GM04503 (cell line): Measurements from ENCODE around the gene RASGEF1B.
"Not testable (repeated sequence)": the region's sequence is repeated elsewhere in the genome, so short reads cannot be mapped to it uniquely, and the experiment has no call there.

ENCODE experiments used
- DNase-seq: peaks from one replicate; pipeline ENCODE4 v3.0.0-alpha.2; 2012; ENCODE audit warnings: low read depth

RASGEF1B gene

GRCh38 chr4:81429607-81430006 lies 42.1 kb downstream of the RASGEF1B start:
- no peak for DNase-seq

GRCh38 chr4:81429031-81429430 lies 42.7 kb downstream of the RASGEF1B start:
- no peak for DNase-seq

GRCh38 chr4:81428002-81428401 lies 43.7 kb downstream of the RASGEF1B start:
- no peak for DNase-seq

- DNase-seq = no peak
These were observed 44.3 kb downstream of the RASGEF1B start for GRCh38 chr4:81427344-81427821.

- no peak for DNase-seq
These were observed 44.9 kb downstream of the RASGEF1B start for GRCh38 chr4:81426770-81427289.

GRCh38 chr4:81424816-81425755 lies 46.6 kb downstream of the RASGEF1B start:
- no peak for DNase-seq

GRCh38 chr4:81424336-81424735 lies 47.4 kb downstream of the RASGEF1B start:
- DNase-seq = no peak

- DNase-seq = no peak
These were observed 49.1 kb downstream of the RASGEF1B start for GRCh38 chr4:81422595-81422994.

GRCh38 chr4:81421346-81422218 lies 50.1 kb downstream of the RASGEF1B start:
- DNase-seq = no peak

GRCh38 chr4:81418572-81418971 lies 53.1 kb downstream of the RASGEF1B start:
- no peak for DNase-seq

GRCh38 chr4:81412946-81413495 lies 58.7 kb downstream of the RASGEF1B start:
- no peak for DNase-seq

- DNase-seq = no peak
These were observed 61.0 kb downstream of the RASGEF1B start for GRCh38 chr4:81410680-81411079.

GRCh38 chr4:81409836-81410235 lies 61.9 kb downstream of the RASGEF1B start:
- no peak for DNase-seq

- DNase-seq = no peak
These were observed 63.4 kb downstream of the RASGEF1B start for GRCh38 chr4:81408341-81408740.

- DNase-seq = no peak
These were observed 64.0 kb downstream of the RASGEF1B start for GRCh38 chr4:81407726-81408125.

GRCh38 chr4:81406481-81406880 lies 65.2 kb downstream of the RASGEF1B start:
- not testable (repeated sequence) for DNase-seq

GRCh38 chr4:81405900-81406401 lies 65.8 kb downstream of the RASGEF1B start:
- DNase-seq = peak; percentile 16

- no peak for DNase-seq
These were observed 67.0 kb downstream of the RASGEF1B start for GRCh38 chr4:81404741-81405140.

GRCh38 chr4:81404294-81404693 lies 67.4 kb downstream of the RASGEF1B start:
- DNase-seq = no peak

- no peak for DNase-seq
These were observed 72.2 kb downstream of the RASGEF1B start for GRCh38 chr4:81399306-81400086.

- no peak for DNase-seq
These were observed 73.3 kb downstream of the RASGEF1B start for GRCh38 chr4:81398379-81398778.
